NB4 (cell line): ENCODE results near the gene OTOP3.

Experiments used
- CTCF ChIP-seq: IDR thresholded peaks from one replicate; pipeline ENCODE4 v1.5.1; 2012; ENCODE audit warnings: low read depth, low read length
- MYC ChIP-seq: IDR thresholded peaks from 2 replicates; pipeline ENCODE4 v1.6.1; 2011; ENCODE audit warnings: low read depth, low read length
- POLR2A ChIP-seq: IDR thresholded peaks from 2 replicates; pipeline ENCODE4 v1.6.1; 2011; ENCODE audit warnings: mild to moderate bottlenecking; ENCODE audit not compliant: insufficient read length; ENCODE audit errors: extremely low read depth

GRCh38 chr17:74907012-74907411 is 28.7 kb upstream of the OTOP3 start:
- TF ChIP-seq CTCF: no peak
- TF ChIP-seq MYC: no peak
- no peak for TF ChIP-seq POLR2A
